Gastrocnemius medialis (tissue), 4 donors: ENCODE measurements around the gene ANXA4.

Source experiments
- CTCF ChIP-seq, 5 experiments: fragments of 450-650 bp in 3 of 5; fragments of 200-600 bp in 2 of 5; sonication (generic) in 2 of 5; IDR thresholded peaks in 4 of 5; conservative IDR thresholded peaks in 1 of 5; 1 replicate in 4 of 5; 2 replicates in 1 of 5; pipeline ENCODE4 v1.5.1; 2016 to 2019; ENCODE audit warnings: antibody characterized with exemption in 5 of 5, mild to moderate bottlenecking in 3 of 5, moderate library complexity in 3 of 5
- POLR2A ChIP-seq, 2 donors: fragments of 450-650 bp; IDR thresholded peaks; one replicate each; pipeline ENCODE4 v1.6.1; 2017; ENCODE audit warnings: antibody characterized with exemption in 2 of 2, mild to moderate bottlenecking in 2 of 2, moderate library complexity in 2 of 2

- TF ChIP-seq CTCF (IDR thresholded peaks at IDR 0.05 in 4 of 5, conservative IDR thresholded peaks at IDR 0.05 in 1 of 5) (no peak), POLR2A (IDR thresholded peaks at IDR 0.05) (no peak)
Measured at GRCh38 chr2:69828938-69829255, 87.0 kb downstream of the ANXA4 start.
